ENCODE results near the gene CLIC1. TPM values are rescaled to one million over a fixed set of nuclear protein-coding genes. Genes with fewer than 3 reads are reported as not detected.

CLIC1 gene
- polyA plus RNA-seq, 12 donors, result 100 to 194 (median 129) TPM; not detected in 1

Other genes with a start within 250 kb of the CLIC1 start
- 1 to 10 TPM in 2 of 12 donors, under 1 TPM in 8, not detected in 2; 0.37 to 1.9 (median 0.78) TPM for gene MICB, start 238.4 kb downstream of the CLIC1 start, polyA plus RNA-seq (ENCODE audit: insufficient read length in 12 of 12)
- not detected for gene MCCD1, start 207.6 kb downstream of the CLIC1 start, polyA plus RNA-seq (ENCODE audit: insufficient read length in 12 of 12)
- 100 to 1,000 TPM in 11 of 12 donors, not detected in 1; 312 to 457 (median 352) TPM for gene DDX39B, start 194.5 kb downstream of the CLIC1 start, polyA plus RNA-seq (ENCODE audit: insufficient read length in 12 of 12)
- 1 to 10 TPM in 10 of 12 donors, not detected in 2; 3.3 to 6.6 (median 4.1) TPM for gene ATP6V1G2, start 189.9 kb downstream of the CLIC1 start, polyA plus RNA-seq (ENCODE audit: insufficient read length in 12 of 12)
- 10 to 100 TPM in 11 of 12 donors, not detected in 1; 11.4 to 23.7 (median 14.1) TPM for gene NFKBIL1, start 188.9 kb downstream of the CLIC1 start, polyA plus RNA-seq (ENCODE audit: insufficient read length in 12 of 12)
- 1 to 10 TPM in 1 of 12 donors, under 1 TPM in 5, not detected in 6; 0.13 to 2.6 (median 0.33) TPM for gene LTA, start 164.2 kb downstream of the CLIC1 start, polyA plus RNA-seq (ENCODE audit: insufficient read length in 12 of 12)
- 1 to 10 TPM in 1 of 12 donors, under 1 TPM in 8, not detected in 3; 0.11 to 1.5 (median 0.33) TPM for gene TNF, start 161.0 kb downstream of the CLIC1 start, polyA plus RNA-seq (ENCODE audit: insufficient read length in 12 of 12)
- gene LTB, start 154.1 kb downstream of the CLIC1 start, polyA plus RNA-seq (ENCODE audit: insufficient read length in 12 of 12), result 10 to 100 TPM in 1 of 12 donors, 1 to 10 TPM in 7, under 1 TPM in 2, not detected in 2; 0.57 to 23.4 (median 1.3) TPM
- 10 to 100 TPM in 2 of 12 donors, 1 to 10 TPM in 8, not detected in 2; 3.9 to 24.6 (median 5.9) TPM for gene LST1, start 150.3 kb downstream of the CLIC1 start, polyA plus RNA-seq (ENCODE audit: insufficient read length in 12 of 12)
- gene NCR3, start 143.5 kb downstream of the CLIC1 start, polyA plus RNA-seq (ENCODE audit: insufficient read length in 12 of 12), result under 1 TPM in 6 of 12 donors, not detected in 6; 0.22 to 0.63 (median 0.25) TPM
- 10 to 100 TPM in 11 of 12 donors, not detected in 1; 12.8 to 39.9 (median 18.8) TPM for gene AIF1, start 121.3 kb downstream of the CLIC1 start, polyA plus RNA-seq (ENCODE audit: insufficient read length in 12 of 12)
- gene PRRC2A, start 115.8 kb downstream of the CLIC1 start, polyA plus RNA-seq (ENCODE audit: insufficient read length in 12 of 12), result 100 to 1,000 TPM; 104 to 352 (median 123) TPM
- gene BAG6, start 83.9 kb downstream of the CLIC1 start, polyA plus RNA-seq (ENCODE audit: insufficient read length in 12 of 12), result 100 to 1,000 TPM in 11 of 12 donors, not detected in 1; 153 to 248 (median 195) TPM
- gene APOM, start 80.6 kb downstream of the CLIC1 start, polyA plus RNA-seq (ENCODE audit: insufficient read length in 12 of 12), result 1 to 10 TPM in 10 of 12 donors, not detected in 2; 3.4 to 9.7 (median 4.8) TPM
- gene C6orf47, start 75.8 kb downstream of the CLIC1 start, polyA plus RNA-seq (ENCODE audit: insufficient read length in 12 of 12), result 10 to 100 TPM in 11 of 12 donors, not detected in 1; 10.9 to 15.8 (median 12.5) TPM
- gene GPANK1, start 71.5 kb downstream of the CLIC1 start, polyA plus RNA-seq (ENCODE audit: insufficient read length in 12 of 12), result 10 to 100 TPM in 11 of 12 donors, not detected in 1; 12.1 to 25.8 (median 13.5) TPM
- 100 to 1,000 TPM in 11 of 12 donors, not detected in 1; 121 to 202 (median 144) TPM for gene CSNK2B, start 70.5 kb downstream of the CLIC1 start, polyA plus RNA-seq (ENCODE audit: insufficient read length in 12 of 12)
- gene LY6G5B, start 66.6 kb downstream of the CLIC1 start, polyA plus RNA-seq (ENCODE audit: insufficient read length in 12 of 12), result 10 to 100 TPM in 9 of 12 donors, 1 to 10 TPM in 2, not detected in 1; 6.1 to 27.9 (median 14.2) TPM
- gene LY6G5C, start 55.5 kb downstream of the CLIC1 start, polyA plus RNA-seq (ENCODE audit: insufficient read length in 12 of 12), result 1 to 10 TPM in 10 of 12 donors, not detected in 2; 1.2 to 6.4 (median 3.2) TPM
- gene ABHD16A, start 33.2 kb downstream of the CLIC1 start, polyA plus RNA-seq (ENCODE audit: insufficient read length in 12 of 12), result 10 to 100 TPM in 11 of 12 donors, not detected in 1; 35.4 to 54.1 (median 43.1) TPM
- gene LY6G6F, start 29.7 kb downstream of the CLIC1 start, polyA plus RNA-seq (ENCODE audit: insufficient read length in 12 of 12), result under 1 TPM in 1 of 12 donors, not detected in 11; 0.27 TPM
- 1 to 10 TPM in 1 of 12 donors, under 1 TPM in 5, not detected in 6; 0.50 to 1.1 (median 0.75) TPM for gene LY6G6D, start 21.2 kb downstream of the CLIC1 start, polyA plus RNA-seq (ENCODE audit: insufficient read length in 12 of 12)
- gene LY6G6C, start 14.8 kb downstream of the CLIC1 start, polyA plus RNA-seq (ENCODE audit: insufficient read length in 12 of 12), result 1 to 10 TPM in 3 of 12 donors, under 1 TPM in 4, not detected in 5; 0.28 to 6.6 (median 0.63) TPM
- gene MPIG6B, start 13.2 kb downstream of the CLIC1 start, polyA plus RNA-seq (ENCODE audit: insufficient read length in 12 of 12), result 1 to 10 TPM in 2 of 12 donors, under 1 TPM in 8, not detected in 2; 0.49 to 1.7 (median 0.63) TPM
- 100 to 1,000 TPM in 8 of 12 donors, 10 to 100 TPM in 3, not detected in 1; 89.7 to 152 (median 108) TPM for gene DDAH2, start 7.2 kb downstream of the CLIC1 start, polyA plus RNA-seq (ENCODE audit: insufficient read length in 12 of 12)
- gene MSH5, start 3.5 kb upstream of the CLIC1 start, polyA plus RNA-seq (ENCODE audit: insufficient read length in 12 of 12), result 10 to 100 TPM in 6 of 12 donors, 1 to 10 TPM in 5, not detected in 1; 7.4 to 32.2 (median 13.8) TPM
- gene SAPCD1, start 26.1 kb upstream of the CLIC1 start, polyA plus RNA-seq (ENCODE audit: insufficient read length in 12 of 12), result 10 to 100 TPM in 1 of 12 donors, 1 to 10 TPM in 9, not detected in 2; 1.6 to 10.7 (median 2.4) TPM
- gene VWA7, start 40.8 kb upstream of the CLIC1 start, polyA plus RNA-seq (ENCODE audit: insufficient read length in 12 of 12), result 1 to 10 TPM in 10 of 12 donors, not detected in 2; 1.1 to 4.1 (median 2.1) TPM
- 10 to 100 TPM in 11 of 12 donors, not detected in 1; 38.6 to 60.8 (median 45.0) TPM for gene VARS1, start 59.2 kb upstream of the CLIC1 start, polyA plus RNA-seq (ENCODE audit: insufficient read length in 12 of 12)
- gene LSM2, start 70.4 kb upstream of the CLIC1 start, polyA plus RNA-seq (ENCODE audit: insufficient read length in 12 of 12), result 10 to 100 TPM in 11 of 12 donors, not detected in 1; 47.5 to 67.9 (median 58.6) TPM
- gene HSPA1L, start 78.8 kb upstream of the CLIC1 start, polyA plus RNA-seq (ENCODE audit: insufficient read length in 12 of 12), result 1 to 10 TPM in 10 of 12 donors, not detected in 2; 3.6 to 5.5 (median 4.5) TPM
- 100 to 1,000 TPM in 1 of 12 donors, 10 to 100 TPM in 10, not detected in 1; 47.4 to 110 (median 62.3) TPM for gene HSPA1A, start 79.0 kb upstream of the CLIC1 start, polyA plus RNA-seq (ENCODE audit: insufficient read length in 12 of 12)
- 1,000 to 10,000 TPM in 1 of 12 donors, 100 to 1,000 TPM in 2, 10 to 100 TPM in 9; 28.3 to 1,034 (median 49.7) TPM for gene HSPA1B, start 91.2 kb upstream of the CLIC1 start, polyA plus RNA-seq (ENCODE audit: insufficient read length in 12 of 12)
- 10 to 100 TPM in 11 of 12 donors, not detected in 1; 14.6 to 32.7 (median 16.0) TPM for gene NEU1, start 126.3 kb upstream of the CLIC1 start, polyA plus RNA-seq (ENCODE audit: insufficient read length in 12 of 12)
- 10 to 100 TPM in 1 of 12 donors, under 1 TPM in 9, not detected in 2; 0.09 to 25.0 (median 0.23) TPM for gene SLC44A4, start 142.5 kb upstream of the CLIC1 start, polyA plus RNA-seq (ENCODE audit: insufficient read length in 12 of 12)
- 10 to 100 TPM in 11 of 12 donors, not detected in 1; 26.0 to 62.8 (median 31.4) TPM for gene EHMT2, start 161.2 kb upstream of the CLIC1 start, polyA plus RNA-seq (ENCODE audit: insufficient read length in 12 of 12)
- gene ZBTB12, start 165.6 kb upstream of the CLIC1 start, polyA plus RNA-seq (ENCODE audit: insufficient read length in 12 of 12), result 10 to 100 TPM in 5 of 12 donors, 1 to 10 TPM in 6, not detected in 1; 7.5 to 17.3 (median 9.7) TPM
- gene C2, start 191.2 kb upstream of the CLIC1 start, polyA plus RNA-seq (ENCODE audit: insufficient read length in 12 of 12), result 10 to 100 TPM in 1 of 12 donors, 1 to 10 TPM in 10, not detected in 1; 4.3 to 21.2 (median 6.9) TPM
- gene CFB, start 209.6 kb upstream of the CLIC1 start, polyA plus RNA-seq (ENCODE audit: insufficient read length in 12 of 12), result 1 to 10 TPM in 9 of 12 donors, under 1 TPM in 1, not detected in 2; 0.97 to 5.8 (median 1.6) TPM
- 10 to 100 TPM in 11 of 12 donors, not detected in 1; 54.1 to 83.6 (median 59.8) TPM for gene NELFE, start 222.4 kb upstream of the CLIC1 start, polyA plus RNA-seq (ENCODE audit: insufficient read length in 12 of 12)
- 10 to 100 TPM in 11 of 12 donors, not detected in 1; 15.5 to 39.5 (median 28.6) TPM for gene SKIC2, start 222.6 kb upstream of the CLIC1 start, polyA plus RNA-seq (ENCODE audit: insufficient read length in 12 of 12)
- 10 to 100 TPM in 11 of 12 donors, not detected in 1; 10.8 to 28.9 (median 16.1) TPM for gene DXO, start 235.6 kb upstream of the CLIC1 start, polyA plus RNA-seq (ENCODE audit: insufficient read length in 12 of 12)
- gene C4A, start 245.5 kb upstream of the CLIC1 start, polyA plus RNA-seq (ENCODE audit: insufficient read length in 12 of 12), result 10 to 100 TPM in 5 of 12 donors, 1 to 10 TPM in 5, not detected in 2; 4.4 to 20.3 (median 10.1) TPM

Measured in muscle of arm (tissue), 12 donors.